HepG2 (cell line): Measurements from ENCODE around the gene SERPINA3. TPM values are rescaled to one million over a fixed set of nuclear protein-coding genes. Genes with fewer than 3 reads are reported as not detected.
A peak's percentile ranks its signal among the peaks of the same experiment; 100 is the strongest.

Experiments used
- ATAC-seq: fragments of 200-7000 bp; cut with Tn5 transposase; 3 replicates; pipeline ENCODE4 v1.9.1; 2020; ENCODE audit warnings: mild to moderate bottlenecking, moderate library complexity
- BruUV-seq: library from RNA; stranded (reverse); fragments of 400-500 nt; replicated peaks from 2 replicates; lab custom pipeline; 2021; lab: Mats Ljungman, UMichigan
- CTCF ChIA-PET: fragments of 300-600 bp; formaldehyde crosslinking; extraction: SDS; loops from one replicate; lab custom pipeline; 2021; ENCODE audit warnings: low total read pairs, inconsistent platforms, low intra/inter-chr PET ratio; lab: Yijun Ruan, JAX
- POLR2A ChIA-PET: fragments of 350-600 bp; sonication (Branson Sonifier 250); formaldehyde crosslinking; loops from one replicate; lab custom pipeline; 2020; ENCODE audit warnings: antibody characterized with exemption, inconsistent platforms; lab: Yijun Ruan, JAX
- DNase-seq: peaks from one replicate; pipeline ENCODE4 v3.0.0-alpha.2; 2015; ENCODE audit warnings: low spot score
- FAIRE-seq: peaks from 3 replicates; lab custom pipeline; 2011; peaks lifted over from hg19 to GRCh38; lab: Jason Lieb, UNC
- H2AFZ ChIP-seq: one replicate; pipeline ENCODE4 v1.6.1; 2011; ENCODE audit warnings: low read length, inconsistent platforms
- H3K27ac ChIP-seq: fragments of 300-600 bp; 3 replicates; pipeline ENCODE4 v1.8.0; 2011; ENCODE audit warnings: mixed run types, mild to moderate bottlenecking, mixed read lengths, low read length, inconsistent platforms; ENCODE audit not compliant: insufficient read depth; ENCODE audit errors: extremely low read length
- H3K27me3 ChIP-seq, 2 experiments: fragments of 200-600 bp in 1 of 2; 2 replicates in 1 of 2; 3 replicates in 1 of 2; pipeline versions ENCODE4 v1.6.0 to v1.8.0; 2011; ENCODE audit warnings: low read length in 2 of 2, mild to moderate bottlenecking in 2 of 2, moderate library complexity in 2 of 2, inconsistent platforms in 1 of 2; ENCODE audit not compliant: insufficient read depth in 2 of 2, control insufficient read depth in 1 of 2
- H3K36me3 ChIP-seq, 2 experiments: fragments of 200-600 bp in 1 of 2; replicated peaks in 1 of 2; 2 replicates in 1 of 2; 3 replicates in 1 of 2; pipeline versions ENCODE4 v1.5.1 to v1.8.0; 2011; ENCODE audit warnings: low read length in 2 of 2, inconsistent platforms in 1 of 2; ENCODE audit not compliant: insufficient read depth in 2 of 2, control insufficient read depth in 1 of 2
- H3K4me1 ChIP-seq: 2 replicates; pipeline ENCODE4 v1.5.1; 2012; ENCODE audit warnings: low read length, inconsistent platforms; ENCODE audit not compliant: insufficient read depth
- H3K4me2 ChIP-seq: 2 replicates; pipeline ENCODE4 v1.6.0; 2011; ENCODE audit warnings: low read depth, low read length, inconsistent platforms
- H3K4me3 ChIP-seq, 3 experiments: fragments of 200-600 bp in 1 of 3; sonication (generic), shearing (Covaris generic) in 1 of 3; replicated peaks in 1 of 3; 2 replicates each; pipeline ENCODE4 v1.5.1; 2011 to 2016; ENCODE audit warnings: low read length in 3 of 3, inconsistent platforms in 2 of 3, low read depth in 2 of 3, mild to moderate bottlenecking in 2 of 3, control low read depth in 1 of 3, mixed read lengths in 1 of 3; ENCODE audit not compliant: insufficient read depth in 1 of 3
- H3K79me2 ChIP-seq: one replicate; pipeline ENCODE4 v1.6.1; 2011; ENCODE audit warnings: low read length, inconsistent platforms; ENCODE audit not compliant: insufficient read depth
- H3K9ac ChIP-seq: 2 replicates; pipeline ENCODE4 v1.6.0; 2011; ENCODE audit warnings: mild to moderate bottlenecking, low read depth, low read length, inconsistent platforms; ENCODE audit not compliant: insufficient read depth
- H3K9me3 ChIP-seq: 2 replicates; pipeline ENCODE4 v1.5.1; 2012; ENCODE audit warnings: mild to moderate bottlenecking, low read length
- H4K20me1 ChIP-seq: 2 replicates; pipeline ENCODE4 v1.6.0; 2011; ENCODE audit warnings: inconsistent platforms, mild to moderate bottlenecking, low read length, moderate library complexity; ENCODE audit not compliant: insufficient read depth
- ELF3 ChIP-seq: IDR thresholded peaks from 2 replicates; pipeline ENCODE4 v1.6.1; 2016; ENCODE audit warnings: missing genetic modification reagents, missing compliant biosample characterization
- POLR2A ChIP-seq, 2 experiments: IDR thresholded peaks; 2 replicates each; pipeline ENCODE4 v1.6.1; 2011; ENCODE audit warnings: low read depth in 2 of 2, low read length in 2 of 2, mild to moderate bottlenecking in 1 of 2, moderate library complexity in 1 of 2; ENCODE audit not compliant: insufficient read depth in 1 of 2
- POLR2G ChIP-seq: fragments of 200-400 bp; formaldehyde crosslinking; IDR thresholded peaks from 2 replicates; pipeline ENCODE4 v1.6.1; 2018; ENCODE audit warnings: mild to moderate bottlenecking, low read depth, low read length, moderate library complexity
- RBFOX2 ChIP-seq: fragments of 200-400 bp; formaldehyde crosslinking; IDR thresholded peaks from 2 replicates; pipeline ENCODE4 v1.6.1; 2017; ENCODE audit warnings: low read depth, mild to moderate bottlenecking, low read length
- RBM22 ChIP-seq: fragments of 200-400 bp; formaldehyde crosslinking; optimal IDR thresholded peaks from 2 replicates; pipeline ENCODE3; 2017; ENCODE audit warnings: mild to moderate bottlenecking, low read length, moderate library complexity
- ZC3H13 ChIP-seq: sonication (generic); formaldehyde crosslinking; IDR thresholded peaks from 2 replicates; pipeline ENCODE4 v1.8.1; 2023; ENCODE audit warnings: mild to moderate bottlenecking, missing genetic modification reagents, moderate library complexity
- ZFX ChIP-seq: sonication (generic); formaldehyde crosslinking; IDR thresholded peaks from 2 replicates; pipeline ENCODE4 v1.4.0; 2020; ENCODE audit warnings: mild to moderate bottlenecking, low read depth, missing genetic modification reagents, moderate library complexity
- ZNF329 ChIP-seq: sonication (generic); formaldehyde crosslinking; IDR thresholded peaks from 2 replicates; pipeline ENCODE4 v1.9.0; 2021; ENCODE audit warnings: low read depth, mild to moderate bottlenecking, missing genetic modification reagents
- WGBS: methylation state at CpG from one replicate; pipeline ENCODE4 v1.1.6; 2017; ENCODE audit warnings: low lambda C conversion rate; 5-methylcytosine and 5-hydroxymethylcytosine counted together
- in situ Hi-C: cut with HindIII; loops from 2 replicates; pipeline ENCODE4 v1.10.0; 2017; ENCODE audit warnings: low pct_unique_long_range_greater_than_20kb; ENCODE audit not compliant: extremely low pct_ligation_motif_present
- intact Hi-C: fragments of 100-400 bp; cut with micrococcal nuclease; formaldehyde crosslinking; loops from one replicate; pipeline ENCODE4 v1.10.0; 2022; ENCODE audit not compliant: unreplicated experiment
- polyA plus RNA-seq, 8 experiments: library from polyadenylated mRNA; depleted of rRNA in 3 of 8; stranded (reverse) in 7 of 8; unstranded in 1 of 8; fragments of >200 nt; fragmentation: Illumina TruSeq in 4 of 8; extraction: Trizol in 4 of 8; gene quantifications; 2 replicates each; pipeline versions ENCODE4 v1.2.1 to v1.2.3, GENCODE V29; 2011 to 2016; ENCODE audit warnings: low read depth in 4 of 8, missing spikeins in 1 of 8, mixed read lengths in 1 of 8; ENCODE audit not compliant: insufficient read depth in 1 of 8
- total RNA-seq, 5 experiments: library from RNA; depleted of rRNA; stranded (reverse); fragments of >200 nt; fragmentation: Illumina TruSeq; extraction: Trizol; gene quantifications; 2 replicates each; pipeline ENCODE4 v1.2.3, GENCODE V29; 2016; ENCODE audit warnings: low read depth in 1 of 5
- TF ChIP-seq, protein P1 (sequence below): sonication (generic); formaldehyde crosslinking; IDR thresholded peaks from 2 replicates; pipeline ENCODE4 v1.4.0; 2020; ENCODE audit warnings: missing genetic modification reagents

SERPINA3 gene
- total and polyA plus RNA-seq, 2 of the 13 experiments (the other 11 are each of a cell fraction or from before 2014, with no cell fraction given), result 825 to 2,200 TPM

DNA sequence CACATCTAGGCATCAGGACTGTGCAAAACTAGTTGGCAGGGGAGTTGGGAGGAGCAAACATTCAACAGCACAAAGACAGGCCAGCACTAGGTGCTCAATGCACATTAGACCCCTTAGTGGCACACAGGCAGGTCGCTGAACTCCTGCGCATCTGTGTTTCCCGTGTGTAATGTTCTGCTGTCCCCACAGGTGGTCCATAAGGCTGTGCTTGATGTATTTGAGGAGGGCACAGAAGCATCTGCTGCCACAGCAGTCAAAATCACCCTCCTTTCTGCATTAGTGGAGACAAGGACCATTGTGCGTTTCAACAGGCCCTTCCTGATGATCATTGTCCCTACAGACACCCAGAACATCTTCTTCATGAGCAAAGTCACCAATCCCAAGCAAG lies 11.2 kb downstream of the SERPINA3 start:
- no TSS peak for BruUV-seq
- H3K4me2 ChIP-seq, result no peak overlapping the region
- in situ Hi-C loops (no loop called here), intact Hi-C loops (no loop called here)
- 0 out of 2 replicates have a peak, but pooled peaks cover 2% of the 10 kb centered on the region for H3K9me3 ChIP-seq
- H4K20me1 ChIP-seq, result peaks cover 14% of the 10 kb centered on the region; the same call in 1 of the 2 replicates
- H3K79me2 ChIP-seq, result no peaks in the 10 kb centered on the region
- H3K36me3 ChIP-seq, result peaks cover 33 to 61% of the 10 kb centered on the region in 2 experiments
- H3K4me3 ChIP-seq, result no peak overlapping the region
- H3K27me3 ChIP-seq, result no peaks in the 10 kb centered on the region
- DNase-seq, result no peak
- TF ChIP-seq ZFX (CRISPR knock-in tag) (no peak), POLR2G (peak; percentile 12; the same call in 1 of the 2 replicates), ELF3 (CRISPR knock-in tag) (no peak), ZC3H13 (CRISPR knock-in tag) (0 out of 2 replicates have a peak, but pooled peaks have one; percentile 7), RBFOX2 (peak; percentile 78), RBM22 (peak; percentile 2), ZNF329 (CRISPR knock-in tag) (no peak), POLR2A (IDR thresholded peaks at IDR 0.05; ENCODE audit: insufficient read depth in 1 of 2, low read depth in 2 of 2, low read length in 2 of 2) (peak in 1 of 2 experiments; percentile 34; a peak in 2 of 4 replicates)
- TF ChIP-seq, protein P1, sequence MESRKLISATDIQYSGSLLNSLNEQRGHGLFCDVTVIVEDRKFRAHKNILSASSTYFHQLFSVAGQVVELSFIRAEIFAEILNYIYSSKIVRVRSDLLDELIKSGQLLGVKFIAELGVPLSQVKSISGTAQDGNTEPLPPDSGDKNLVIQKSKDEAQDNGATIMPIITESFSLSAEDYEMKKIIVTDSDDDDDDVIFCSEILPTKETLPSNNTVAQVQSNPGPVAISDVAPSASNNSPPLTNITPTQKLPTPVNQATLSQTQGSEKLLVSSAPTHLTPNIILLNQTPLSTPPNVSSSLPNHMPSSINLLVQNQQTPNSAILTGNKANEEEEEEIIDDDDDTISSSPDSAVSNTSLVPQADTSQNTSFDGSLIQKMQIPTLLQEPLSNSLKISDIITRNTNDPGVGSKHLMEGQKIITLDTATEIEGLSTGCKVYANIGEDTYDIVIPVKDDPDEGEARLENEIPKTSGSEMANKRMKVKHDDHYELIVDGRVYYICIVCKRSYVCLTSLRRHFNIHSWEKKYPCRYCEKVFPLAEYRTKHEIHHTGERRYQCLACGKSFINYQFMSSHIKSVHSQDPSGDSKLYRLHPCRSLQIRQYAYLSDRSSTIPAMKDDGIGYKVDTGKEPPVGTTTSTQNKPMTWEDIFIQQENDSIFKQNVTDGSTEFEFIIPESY (CRISPR knock-in tag), result 0 out of 2 replicates have a peak, but pooled peaks have one; percentile 3
- H3K27ac ChIP-seq, result no peak overlapping the region
- ChIA-PET CTCF (no interaction called here), POLR2A (interaction anchor here (0.8 to 19.0 kb wide), 6 partner anchors 8 to 83 kb away, joined by 3 to 638 read pairs (median 10); partner anchors contain the start of gene SERPINA3)
- peaks cover 38% of the 10 kb centered on the region for H3K4me1 ChIP-seq
- WGBS, result 92% methylated on average over 4 of the region's 4 CpGs
- no peak overlapping the region for H2AFZ ChIP-seq
- H3K9ac ChIP-seq, result no peak overlapping the region
- no peak for ATAC-seq
- no peak for FAIRE-seq
